Hematopoietic multipotent progenitor cell treated with erythropoietin and hydrocortisone succinate and interleukin-3 and kit ligand, for 6 days (in vitro differentiated cells): ENCODE data around the gene KLHL17.
A peak's percentile ranks its signal among the peaks of the same experiment; 100 is the strongest.
"Not testable (repeated sequence)": the region's sequence is repeated elsewhere in the genome, so short reads cannot be mapped to it uniquely, and the experiment has no call there.

ENCODE experiments used
- DNase-seq: peaks from one replicate; pipeline ENCODE4 v3.0.0-alpha.2; 2015

KLHL17 gene

DNA sequence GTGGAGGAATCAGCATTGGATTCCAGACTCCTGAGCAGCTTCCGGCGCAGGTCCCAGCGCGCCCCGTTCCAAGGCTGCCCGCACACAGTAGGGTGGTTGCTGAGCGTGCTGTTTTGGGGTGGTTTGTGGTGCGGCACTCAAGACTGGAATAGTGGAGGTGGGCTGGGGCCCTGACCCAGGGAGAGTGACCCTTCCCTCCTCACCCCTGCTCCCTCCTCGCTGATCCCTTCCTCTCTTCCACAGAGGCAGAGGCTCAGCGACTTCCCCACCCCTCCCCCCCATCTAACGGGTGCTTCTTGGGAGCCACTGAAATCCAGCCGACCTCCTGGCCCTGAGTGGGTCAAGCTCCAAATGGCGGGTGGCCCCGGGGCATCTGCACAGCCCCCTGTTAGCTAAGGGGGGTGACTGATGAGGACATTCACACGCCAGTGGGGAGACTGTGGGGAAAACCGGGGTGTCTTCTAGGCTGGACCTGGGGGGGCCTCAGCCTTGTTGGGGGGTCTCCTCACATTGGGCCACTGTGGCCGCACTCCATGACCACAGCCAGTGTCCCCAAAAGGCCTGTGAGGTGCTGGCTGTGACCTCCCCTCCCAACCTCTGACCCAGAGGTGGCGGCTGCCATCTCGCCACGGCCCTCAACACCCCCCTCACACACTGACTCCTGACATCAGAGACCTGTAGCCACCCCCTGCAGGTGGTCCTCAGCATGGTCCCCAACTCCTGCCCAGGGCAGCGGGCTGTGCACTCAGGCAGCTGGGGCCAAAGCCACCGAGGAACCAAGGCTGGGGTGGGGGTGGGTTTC is 43.4 kb downstream of the KLHL17 start:
- DNase-seq, result no peak

DNA sequence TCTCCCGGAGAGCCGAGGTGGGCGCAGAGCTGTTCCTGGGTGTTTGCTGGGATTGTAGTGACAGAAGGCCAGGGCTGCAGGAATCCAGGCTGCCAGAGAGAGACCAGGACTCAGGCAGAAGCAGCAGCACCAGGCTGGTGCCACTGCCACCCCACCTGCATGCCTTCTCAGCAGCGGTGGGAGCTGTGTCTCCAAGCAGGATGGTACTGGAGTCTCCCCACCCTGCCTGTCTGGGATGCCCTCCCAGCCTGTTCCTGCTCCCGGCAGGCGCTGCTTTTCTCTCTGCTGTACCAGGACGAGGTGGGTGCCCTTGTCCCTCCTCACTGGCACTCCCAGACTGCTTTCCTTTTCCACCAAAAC is 44.0 kb downstream of the KLHL17 start:
- no peak for DNase-seq

DNA sequence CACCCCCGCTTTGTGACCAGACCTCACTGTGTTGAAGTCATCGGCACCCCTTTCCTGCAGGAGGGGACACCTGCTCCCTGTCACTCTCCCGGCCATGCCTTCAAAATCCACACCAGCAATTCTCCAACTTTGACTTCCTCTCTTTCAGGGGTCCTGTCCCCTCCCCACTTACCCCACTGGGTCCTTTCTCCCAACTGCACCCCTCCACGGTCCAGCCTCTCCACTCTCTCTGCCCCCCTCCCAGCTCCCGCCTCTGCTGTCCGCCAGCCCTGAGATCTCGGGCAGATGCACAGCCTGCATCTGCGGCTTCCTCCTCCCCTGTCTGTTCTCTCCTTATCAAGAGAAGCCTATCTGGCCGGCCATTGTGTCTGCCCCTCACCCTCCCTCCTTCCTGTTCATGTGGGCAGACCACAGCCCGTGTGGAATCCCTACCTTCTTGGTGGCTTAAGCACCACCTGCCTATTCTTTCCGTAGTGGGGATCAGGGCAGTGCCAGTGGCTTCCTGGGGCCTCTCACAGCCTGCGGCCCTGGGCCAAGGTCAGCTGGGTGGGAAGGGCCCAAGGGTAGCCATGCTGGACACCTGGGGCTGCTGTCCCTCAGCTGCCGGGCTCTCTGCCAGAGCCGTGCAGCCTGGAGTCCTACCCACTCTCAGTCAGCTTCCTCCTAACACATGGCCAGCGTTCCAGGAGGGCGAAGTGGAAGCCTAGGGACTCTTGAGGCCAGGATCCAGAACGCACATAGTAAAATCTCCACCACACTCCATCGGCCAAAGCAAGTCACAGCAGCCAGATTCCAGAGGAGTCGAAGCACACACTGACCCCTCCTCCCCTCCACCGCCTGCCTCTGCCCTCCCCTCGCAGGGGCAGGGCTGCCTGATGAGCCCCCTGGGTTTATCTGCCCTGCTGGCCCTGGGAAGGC is 44.7 kb downstream of the KLHL17 start:
- peak; percentile 81 for DNase-seq

DNA sequence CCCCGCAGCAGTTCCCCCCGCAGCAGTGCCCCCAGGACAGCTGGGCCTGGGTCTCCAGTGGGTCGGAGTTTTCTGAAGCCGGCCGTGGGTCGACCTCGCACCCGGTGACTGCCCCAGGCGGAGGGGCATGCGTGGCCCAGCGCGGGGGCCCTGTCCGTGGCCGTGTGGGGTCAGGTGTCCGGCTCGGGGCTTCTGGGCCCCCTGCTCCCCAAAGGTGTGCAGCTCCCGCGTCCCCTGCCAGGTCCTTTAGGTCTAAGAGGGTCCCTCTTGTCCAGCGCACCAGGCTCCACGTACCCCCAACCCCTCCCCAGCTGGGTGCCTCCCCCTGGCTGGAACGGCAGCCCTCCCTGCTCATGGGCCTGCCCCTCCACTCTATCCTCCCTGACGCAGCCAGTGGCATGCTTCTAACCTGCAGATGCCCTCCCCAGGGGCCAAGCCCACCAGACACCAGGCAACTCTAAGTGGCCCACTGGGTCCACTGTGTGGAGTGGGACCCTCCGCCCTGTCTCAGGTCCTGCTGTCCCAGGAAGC is 45.5 kb downstream of the KLHL17 start:
- no peak for DNase-seq

DNA sequence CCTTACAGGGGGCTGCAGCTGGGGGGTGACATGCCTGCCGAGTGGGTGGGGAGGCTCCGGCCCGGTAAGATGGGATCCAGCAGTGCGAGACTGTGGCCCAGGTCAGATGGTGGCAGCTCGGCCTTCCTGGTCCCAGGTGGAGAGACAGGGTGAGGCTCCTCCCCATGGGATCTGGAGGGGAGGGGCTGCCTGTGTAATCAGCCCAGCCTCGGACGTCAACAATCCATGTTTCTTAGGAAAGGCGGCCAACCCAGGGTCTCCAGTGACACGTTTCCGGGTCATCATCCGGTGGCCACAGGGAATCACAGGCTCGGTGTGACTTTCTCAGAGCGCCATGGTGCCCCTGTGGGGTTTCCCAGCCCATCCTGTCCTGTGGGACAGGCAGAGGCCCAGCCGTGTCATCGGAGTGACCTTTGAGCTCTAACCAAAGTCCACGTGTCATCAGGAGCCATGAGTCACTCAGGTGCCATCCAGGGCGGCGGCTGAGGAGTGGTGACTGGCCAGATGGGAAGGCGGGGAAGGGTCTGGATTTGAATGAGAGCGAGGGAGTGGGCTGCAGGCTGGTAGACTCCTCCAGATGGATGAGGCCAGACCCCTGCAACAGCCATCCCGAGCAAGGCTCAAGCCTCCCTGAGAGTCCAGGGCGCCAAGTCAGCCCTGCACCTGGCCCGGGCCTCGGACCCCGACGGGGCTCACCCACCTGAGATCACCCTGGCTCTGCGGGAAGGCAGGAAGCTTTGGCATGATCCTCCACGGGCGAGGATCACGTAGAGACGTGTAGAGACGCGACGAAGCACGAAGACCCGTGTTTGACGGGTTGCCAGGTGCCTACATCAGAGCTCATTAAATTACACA is 46.1 kb downstream of the KLHL17 start:
- no peak for DNase-seq

DNA sequence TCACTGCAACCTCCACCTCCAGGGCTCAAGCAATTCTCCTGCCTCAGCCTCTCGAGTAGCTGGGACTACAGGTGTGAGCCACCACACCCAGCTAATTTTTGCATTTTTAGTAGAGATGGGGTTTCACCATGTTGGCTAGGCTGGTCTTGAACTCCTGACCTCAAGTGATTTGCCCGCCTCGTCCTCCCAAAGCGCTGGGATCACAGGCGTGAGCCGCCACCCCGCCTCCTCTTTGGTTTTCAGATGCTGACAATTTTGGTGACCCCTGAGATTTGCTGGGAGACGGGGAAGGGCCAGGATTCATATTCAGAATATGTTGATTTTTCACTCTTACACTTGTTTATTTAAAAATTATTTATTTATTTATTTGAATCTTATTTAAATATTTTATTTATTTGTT is 49.7 kb downstream of the KLHL17 start:
- DNase-seq, result not testable (repeated sequence)

DNA sequence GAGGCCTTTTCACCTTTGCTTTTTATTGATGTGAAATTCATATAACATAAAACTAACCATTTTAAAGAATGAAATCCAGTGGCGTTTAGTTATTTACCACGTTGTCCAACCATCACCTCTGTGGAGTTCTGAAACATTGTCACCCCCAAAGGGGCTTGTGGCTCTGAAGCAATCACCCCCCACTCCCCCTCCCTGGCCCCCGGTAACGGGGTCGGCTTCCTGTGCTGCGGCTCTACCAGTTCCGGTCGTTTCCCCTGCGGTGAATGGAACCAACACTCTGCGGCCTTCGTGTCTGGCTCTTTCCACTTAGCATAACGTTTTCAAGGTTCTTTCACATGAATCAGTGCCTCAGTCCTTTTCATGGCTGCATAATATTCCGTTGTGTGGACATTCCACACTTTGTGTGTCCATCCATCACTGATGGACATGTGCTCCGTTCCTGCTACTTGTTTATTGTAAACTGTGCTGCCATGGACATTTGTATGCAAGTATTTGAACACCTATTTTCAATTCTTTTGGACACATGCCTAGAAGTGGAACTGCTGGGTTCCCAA is 51.1 kb downstream of the KLHL17 start:
- no peak for DNase-seq

DNA sequence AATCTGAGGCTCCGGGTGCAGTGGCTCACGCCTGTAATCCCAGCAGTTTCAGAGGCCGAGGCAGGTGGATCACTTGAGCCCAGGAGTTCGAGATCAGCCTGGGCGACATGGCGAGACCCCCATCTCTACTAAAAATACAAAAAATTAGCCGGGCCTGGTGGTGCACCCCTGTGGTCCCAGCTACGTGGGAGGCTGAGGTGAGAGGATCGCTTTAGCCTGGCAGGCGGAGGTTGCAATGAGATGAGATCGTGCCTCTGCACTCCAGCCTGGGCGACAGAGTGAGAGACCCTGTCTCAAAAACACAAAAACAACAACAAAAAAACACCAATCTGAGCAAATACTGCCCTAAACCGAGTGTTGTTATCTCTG is 52.3 kb downstream of the KLHL17 start:
- DNase-seq, result not testable (repeated sequence)

DNA sequence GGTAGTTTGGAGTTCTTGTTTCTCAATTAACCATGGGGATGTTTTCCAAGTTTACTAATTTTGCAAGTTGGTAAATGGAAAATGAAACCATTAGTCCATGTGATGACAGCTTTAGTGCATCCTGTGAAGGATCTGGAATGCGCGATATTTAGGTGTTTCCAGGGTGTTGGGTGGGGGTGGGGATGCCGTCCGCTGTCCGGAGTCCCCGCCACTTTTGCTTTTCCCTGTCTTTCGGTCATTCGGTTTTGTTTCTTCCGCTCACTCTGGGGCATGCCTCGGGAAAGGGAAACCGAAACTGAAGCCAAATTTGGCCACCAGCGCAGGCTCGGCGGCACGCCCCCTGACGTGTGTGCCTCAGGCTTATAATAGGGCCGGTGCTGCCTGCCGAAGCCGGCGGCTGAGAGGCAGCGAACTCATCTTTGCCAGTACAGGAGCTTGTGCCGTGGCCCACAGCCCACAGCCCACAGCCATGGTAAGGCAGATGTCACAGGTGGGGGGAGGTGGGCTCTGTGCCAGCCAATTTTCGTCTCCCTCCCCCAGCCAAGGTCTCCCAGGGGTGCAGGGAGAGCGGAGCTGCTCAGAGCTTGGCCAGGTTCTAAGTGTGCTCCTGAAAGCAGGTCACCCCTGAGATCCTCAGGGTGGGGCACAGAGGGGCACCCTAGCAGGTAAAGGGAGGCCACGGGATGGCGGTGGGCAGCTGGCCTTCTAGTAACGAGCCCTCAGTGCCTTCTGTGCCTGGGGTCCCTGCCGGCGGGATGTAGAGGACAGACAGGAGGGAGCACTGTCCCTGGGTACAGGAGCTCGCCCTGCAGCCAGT is 52.9 kb downstream of the KLHL17 start, which contains the start of gene ISG15:
ISG15 (plus strand) TSS at position 393 of the 817 bp plus-strand sequence; CDS start at position 470, 77 bp downstream.
- DNase-seq, result peak; percentile 93

DNA sequence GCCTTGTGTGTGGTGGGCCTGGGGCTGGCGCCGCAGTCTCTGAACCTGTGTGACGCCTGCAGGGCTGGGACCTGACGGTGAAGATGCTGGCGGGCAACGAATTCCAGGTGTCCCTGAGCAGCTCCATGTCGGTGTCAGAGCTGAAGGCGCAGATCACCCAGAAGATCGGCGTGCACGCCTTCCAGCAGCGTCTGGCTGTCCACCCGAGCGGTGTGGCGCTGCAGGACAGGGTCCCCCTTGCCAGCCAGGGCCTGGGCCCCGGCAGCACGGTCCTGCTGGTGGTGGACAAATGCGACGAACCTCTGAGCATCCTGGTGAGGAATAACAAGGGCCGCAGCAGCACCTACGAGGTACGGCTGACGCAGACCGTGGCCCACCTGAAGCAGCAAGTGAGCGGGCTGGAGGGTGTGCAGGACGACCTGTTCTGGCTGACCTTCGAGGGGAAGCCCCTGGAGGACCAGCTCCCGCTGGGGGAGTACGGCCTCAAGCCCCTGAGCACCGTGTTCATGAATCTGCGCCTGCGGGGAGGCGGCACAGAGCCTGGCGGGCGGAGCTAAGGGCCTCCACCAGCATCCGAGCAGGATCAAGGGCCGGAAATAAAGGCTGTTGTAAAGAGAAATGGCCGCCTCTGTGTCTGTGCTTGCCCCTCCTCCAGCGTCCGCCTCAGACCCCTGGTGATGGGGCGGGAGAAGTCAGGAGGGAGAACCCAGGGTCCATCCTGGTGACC is 53.7 kb downstream of the KLHL17 start:
- no peak for DNase-seq

DNA sequence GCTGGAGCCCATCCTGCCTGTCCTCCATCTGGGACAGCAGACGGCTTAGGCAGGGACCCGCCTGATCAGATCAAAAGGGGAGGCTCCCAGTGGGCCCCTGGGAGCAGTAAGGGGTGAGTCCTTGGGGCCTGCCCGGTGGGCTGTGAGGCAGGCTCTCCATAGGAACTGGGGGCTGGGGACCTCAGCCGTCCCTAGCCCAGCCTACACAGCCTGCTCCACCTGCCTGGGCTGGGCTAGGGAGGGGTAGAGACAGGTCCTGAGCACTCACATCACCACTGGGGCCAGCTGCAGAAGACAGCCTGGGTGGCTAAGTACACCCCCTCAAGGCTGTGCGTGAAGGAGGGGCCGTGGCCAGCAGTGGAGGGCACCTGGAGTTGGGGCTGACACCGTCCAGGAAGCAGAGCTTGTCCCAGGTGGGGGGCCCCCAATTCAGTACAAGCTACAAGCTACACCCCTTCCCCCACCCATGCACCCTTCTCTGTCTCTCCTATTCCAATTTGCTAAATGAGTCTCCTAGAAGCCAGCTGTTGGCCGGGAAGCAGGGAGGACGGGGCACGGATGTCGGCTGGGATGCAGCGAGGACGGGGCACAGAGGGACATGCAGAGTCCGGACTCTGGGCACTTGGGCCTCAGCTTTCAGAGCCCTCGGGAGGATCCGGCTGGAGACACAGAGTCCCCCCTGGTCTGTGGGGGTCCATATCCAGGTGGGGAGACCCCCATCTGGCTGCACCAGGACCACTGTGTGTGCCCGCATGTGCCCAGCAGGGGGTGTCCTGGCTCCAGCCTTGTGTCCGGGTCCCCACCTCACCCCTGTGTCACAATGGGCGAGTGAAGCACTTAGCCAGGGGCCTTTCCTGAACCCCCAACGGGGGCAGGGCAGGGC is 54.7 kb downstream of the KLHL17 start:
- DNase-seq, result peak; percentile 60
